NK-92 (cell line): ENCODE measurements around the gene MACIR.

Experiments
- DNase-seq: peaks from one replicate; lab custom pipeline; 2025; ENCODE audit not compliant: unreplicated experiment; lab: John Stamatoyannopoulos, UW

Gene MACIR

DNA sequence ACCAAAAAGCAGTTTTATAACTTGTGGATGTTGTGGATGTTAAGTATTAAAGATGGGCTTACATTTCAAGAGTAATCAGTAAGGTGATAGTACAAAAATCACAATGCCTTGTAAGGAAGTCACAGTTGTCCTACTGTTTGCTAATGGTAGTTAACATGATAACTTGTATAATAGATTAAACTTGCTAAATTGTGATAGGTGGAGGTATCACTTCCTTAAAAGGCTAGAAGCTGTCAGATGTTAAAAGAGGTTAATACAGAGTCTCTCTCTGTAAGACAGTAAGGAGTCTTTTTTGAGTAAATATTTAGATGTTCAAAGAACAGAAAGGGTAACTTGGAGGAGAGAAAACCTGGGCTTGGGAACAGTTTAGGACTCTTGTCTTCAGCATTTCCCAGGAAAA is 14.2 kb upstream of the MACIR start:
- no peak for DNase-seq

DNA sequence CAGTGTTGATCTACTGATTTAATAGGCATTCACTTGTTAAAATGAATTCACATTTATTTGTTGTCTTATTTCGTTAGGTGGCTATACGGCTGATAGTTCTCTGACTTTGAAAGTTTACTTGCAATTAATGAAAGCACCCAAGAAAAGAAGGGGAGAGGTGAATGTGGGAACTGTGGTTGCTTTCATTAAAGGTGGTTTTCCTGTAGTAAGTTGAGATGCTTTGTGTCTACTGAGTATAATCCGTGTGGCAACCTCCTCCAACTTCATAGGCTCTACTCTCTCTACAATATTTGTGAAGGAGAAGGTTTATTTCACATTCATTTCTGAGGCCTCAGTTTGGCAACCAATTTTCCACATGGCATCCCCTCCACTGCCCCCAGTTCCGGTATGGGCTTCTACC is 12.8 kb upstream of the MACIR start:
- no peak for DNase-seq

DNA sequence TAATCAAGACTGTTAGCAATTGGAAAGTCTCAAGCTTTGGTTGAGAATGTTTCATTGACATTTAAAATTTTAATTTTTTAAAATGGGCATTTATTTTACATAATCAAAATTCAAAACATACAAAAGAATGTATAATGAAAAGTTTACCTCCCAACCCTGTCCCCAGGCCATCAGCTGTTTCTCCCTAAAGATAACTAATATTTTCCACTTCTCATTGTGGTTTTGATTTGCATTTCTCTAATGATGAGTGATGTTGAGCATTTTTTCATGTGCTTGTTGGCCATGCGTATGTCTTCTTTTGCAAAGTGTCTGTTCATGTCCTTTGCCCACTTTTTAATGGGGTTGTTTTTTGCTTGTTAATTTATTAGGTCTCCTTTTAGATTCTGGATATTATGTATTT is 11.4 kb upstream of the MACIR start:
- DNase-seq, result no peak

DNA sequence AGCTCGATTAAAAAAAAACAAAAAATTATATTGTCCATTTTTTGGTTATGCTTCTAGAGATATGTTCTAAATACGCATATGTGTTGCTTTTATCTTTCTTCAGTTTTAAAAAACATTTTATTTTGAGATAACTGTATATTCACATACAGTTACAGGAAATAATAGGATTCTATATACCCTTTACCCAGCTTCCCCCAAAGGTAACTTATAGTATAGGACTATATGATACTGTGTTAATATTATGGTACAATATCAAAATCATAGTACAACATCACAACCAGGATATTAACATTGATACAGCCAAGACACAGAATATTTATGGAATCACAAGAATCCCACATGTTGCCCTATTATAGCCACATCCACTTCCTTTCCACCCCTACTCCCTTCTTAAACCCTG is 9.5 kb upstream of the MACIR start:
- no peak for DNase-seq

DNA sequence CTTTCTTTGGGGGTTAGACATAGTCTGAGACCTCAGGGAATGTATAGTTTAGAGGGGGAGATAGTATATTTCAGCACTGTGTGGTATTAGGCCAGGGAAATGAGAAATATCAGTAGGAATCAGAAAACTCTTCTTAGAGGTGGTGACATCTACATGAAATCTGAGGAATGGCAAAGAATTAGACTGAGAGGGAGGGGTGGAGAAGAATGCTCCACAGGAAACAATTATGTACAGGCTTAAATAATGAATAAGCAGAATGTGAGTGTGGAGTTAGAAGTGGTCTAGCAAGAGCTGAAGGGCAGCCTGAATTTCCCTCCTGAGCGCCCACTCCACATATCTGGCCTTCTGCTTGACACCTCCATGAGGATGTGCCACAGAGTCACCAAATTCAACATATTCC is 3.6 kb upstream of the MACIR start:
- no peak for DNase-seq

DNA sequence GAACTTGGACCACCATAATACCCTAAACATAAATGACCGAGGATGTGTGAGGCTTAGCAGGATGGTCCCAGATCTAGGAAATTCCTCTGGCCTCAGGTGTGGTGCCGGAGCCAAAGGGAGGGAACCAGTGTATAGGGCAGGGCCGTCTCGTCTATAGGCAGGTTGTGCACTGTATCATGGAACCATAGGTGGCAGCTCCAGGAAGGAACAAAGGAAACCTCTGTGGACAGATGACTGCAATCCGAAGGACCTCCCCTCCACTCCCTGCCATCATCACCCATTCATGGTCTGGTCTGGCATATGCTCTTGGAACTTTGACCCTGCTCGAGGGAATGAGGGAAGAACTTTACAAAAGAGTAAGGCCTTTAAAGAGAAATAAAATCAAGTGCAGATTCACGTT is 2.9 kb upstream of the MACIR start:
- no peak for DNase-seq

DNA sequence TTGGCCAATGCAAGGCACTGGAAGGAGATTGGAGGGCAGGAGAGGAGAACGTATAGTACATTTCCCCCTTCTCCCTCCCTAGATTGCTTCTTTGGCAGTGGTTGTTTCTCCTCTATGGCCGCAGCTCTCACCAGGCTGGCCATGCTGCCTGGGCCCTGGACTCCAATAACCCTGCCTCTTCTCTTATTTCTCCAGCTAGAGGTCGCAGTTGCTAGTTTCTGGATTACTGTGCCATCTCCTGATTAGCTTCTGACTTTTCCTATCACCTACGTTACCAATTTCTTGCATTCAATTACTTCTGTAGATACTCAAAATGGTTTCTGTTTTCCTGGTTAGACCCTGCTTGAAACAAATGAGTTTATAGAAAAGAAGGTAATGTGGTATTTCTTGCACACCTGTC is 2.4 kb upstream of the MACIR start:
- no peak for DNase-seq

DNA sequence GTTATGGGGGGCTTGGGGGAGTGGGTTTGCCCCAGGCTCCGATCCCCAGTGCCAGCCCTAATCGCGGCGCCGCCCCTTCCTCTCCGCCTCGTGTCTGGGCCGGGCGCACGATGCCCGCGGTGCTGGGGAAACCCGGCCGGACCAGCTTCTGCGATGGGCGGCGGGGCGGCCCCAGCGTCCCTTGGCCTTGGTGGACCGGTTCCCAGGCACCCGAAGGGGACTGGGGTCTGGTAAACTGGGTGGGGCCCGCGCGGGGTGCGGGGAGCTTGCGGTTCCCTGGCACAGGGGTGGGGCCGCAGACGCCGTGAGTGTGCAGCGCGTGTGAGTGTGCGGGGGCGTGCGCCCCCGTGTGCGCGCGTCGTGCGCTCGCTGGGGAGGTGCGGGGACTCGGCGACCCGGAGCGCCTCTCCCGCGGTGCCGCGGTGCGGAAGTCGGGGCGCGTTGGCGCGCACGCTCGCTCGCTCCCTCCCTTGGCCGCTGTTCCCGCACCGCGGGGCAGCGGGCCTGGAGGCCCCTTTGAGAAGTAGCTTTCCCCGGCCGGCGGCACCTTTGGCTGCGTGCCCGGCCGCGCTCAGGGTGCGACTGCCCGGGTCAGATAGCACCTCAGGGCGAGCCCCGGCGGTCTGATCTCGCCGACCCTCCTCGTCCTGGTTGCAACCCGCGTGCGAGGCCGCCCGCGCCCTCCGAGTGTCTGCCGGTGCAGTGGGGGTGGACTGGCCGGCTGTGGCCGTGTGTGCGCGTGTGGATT is 568 bp downstream of the MACIR start:
- no peak for DNase-seq

DNA sequence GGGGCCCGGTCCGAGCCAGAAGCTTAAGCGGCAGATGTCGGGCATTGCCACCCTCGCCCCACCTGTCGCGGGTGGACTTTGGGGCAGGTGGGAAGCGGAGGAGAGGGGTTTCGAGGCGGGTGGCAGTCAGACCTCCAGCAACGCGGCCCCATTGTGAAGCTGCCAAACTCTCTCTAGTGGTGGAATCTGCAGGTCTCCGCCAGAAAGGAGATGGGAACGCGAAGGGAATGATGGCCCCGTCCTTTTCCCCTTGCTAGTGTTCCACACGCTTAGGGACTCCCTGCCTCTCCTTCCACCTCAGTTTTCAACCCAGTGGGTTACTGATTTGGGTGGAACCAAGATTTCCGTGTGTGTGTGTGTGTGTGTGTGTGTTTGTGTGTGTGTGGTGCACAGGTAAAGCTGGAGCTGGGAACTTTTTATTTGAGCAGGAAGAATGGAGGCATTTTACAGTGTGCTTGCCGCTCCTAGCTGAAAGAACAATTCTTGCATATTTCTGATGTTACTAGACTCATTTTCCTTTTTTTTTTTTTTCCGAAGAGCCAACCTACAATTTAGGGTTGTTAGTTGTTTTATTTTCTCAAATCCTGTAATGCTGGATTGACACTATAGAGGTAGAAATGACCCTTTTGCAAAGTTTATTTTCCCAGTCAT is 1.3 kb downstream of the MACIR start:
- no peak for DNase-seq

DNA sequence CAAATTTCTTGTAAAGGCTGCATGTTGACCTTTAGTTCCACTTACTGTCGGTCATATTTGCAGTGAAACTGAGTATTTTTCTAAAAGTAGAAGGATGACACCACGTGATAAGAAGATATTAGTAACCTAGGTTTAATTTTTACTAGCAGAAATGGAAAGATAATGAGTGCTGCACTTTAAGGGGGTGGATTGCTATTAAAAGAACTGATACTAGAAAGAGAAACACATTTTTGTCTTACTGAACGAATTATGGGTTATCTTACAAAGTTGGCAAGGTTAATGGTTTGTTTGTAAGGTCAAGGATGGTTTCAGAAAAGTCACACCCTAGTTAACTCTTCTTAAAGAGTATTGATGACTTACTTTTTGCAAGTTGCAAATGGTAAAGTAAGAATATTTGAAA is 2.4 kb downstream of the MACIR start:
- DNase-seq, result no peak

DNA sequence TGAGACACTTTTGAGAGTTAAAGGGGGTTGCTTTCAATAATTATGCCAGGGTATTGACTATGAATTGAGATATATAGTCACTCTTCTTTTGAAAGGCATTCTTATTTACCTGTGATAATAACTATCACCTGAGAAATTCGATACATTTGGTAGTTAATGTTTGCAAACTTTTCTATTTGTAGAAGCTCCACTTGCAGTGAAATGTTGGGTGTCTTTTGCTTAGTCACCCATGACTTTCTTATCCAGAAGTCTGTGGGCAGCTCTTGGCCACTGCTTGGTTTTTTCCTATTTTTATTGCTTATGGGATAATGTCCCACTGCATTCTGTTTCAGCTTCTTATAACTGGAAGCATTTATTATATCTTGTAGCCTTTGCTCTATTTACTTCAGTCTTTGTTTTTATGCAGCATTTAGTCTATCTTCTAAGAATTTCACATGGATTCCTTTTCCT is 3.9 kb downstream of the MACIR start:
- no peak for DNase-seq

DNA sequence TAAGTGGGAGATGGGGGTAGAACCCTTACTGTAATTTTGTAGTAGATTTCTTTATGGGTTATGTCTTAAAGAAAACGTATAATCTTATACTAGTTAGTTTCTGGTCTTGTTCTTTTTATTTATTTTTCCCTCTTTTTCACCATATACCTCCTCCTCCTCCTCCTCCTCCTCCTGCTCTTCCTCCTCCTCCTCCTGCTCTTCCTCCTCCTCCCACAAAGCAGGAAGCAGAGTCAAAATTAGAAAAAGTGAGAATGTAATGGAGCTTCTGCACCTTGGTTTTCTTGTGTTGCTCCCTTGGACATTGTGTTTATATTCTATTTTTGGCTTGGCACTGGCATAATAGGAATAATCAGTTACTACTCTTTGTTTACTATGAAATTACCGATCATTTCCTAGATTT is 4.5 kb downstream of the MACIR start:
- DNase-seq, result no peak

DNA sequence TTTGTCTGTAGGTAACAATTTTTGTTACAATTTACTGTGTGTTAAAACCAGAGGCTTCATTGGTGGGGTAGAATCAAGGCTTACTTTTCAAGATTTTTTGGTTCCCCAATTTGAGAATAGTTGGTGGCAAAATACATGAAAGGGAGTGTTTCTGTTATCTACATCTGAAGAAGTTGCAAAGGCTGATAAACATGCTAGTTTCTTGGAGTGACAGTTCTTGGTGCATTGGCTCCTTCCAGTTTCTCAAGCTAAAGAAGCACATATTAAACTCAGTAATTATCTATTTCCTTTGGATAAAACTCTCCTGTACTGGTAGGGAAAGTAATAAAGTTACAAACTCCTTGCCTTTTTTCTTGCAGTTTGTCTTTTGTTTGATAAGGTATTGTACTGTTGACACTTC is 5.9 kb downstream of the MACIR start:
- no peak for DNase-seq

DNA sequence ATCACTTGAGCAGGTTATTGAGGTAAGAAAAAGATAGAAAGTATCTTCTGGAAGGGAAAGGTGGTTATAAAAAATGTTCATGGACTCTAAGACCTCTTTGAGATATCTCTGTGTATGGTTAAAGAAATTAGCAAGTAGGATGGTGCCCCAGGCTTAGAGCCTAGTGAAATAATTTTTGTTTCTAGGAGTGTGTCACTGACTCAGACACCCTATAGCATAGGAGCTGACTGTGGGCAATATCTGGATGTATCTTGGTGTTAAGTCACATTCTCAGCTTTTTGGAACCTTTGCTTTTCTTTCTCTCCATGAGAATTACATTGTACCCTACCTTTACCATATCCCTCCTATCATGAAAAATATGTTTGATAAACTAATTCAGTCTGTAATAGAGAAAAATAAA is 12.0 kb downstream of the MACIR start:
- DNase-seq, result no peak

DNA sequence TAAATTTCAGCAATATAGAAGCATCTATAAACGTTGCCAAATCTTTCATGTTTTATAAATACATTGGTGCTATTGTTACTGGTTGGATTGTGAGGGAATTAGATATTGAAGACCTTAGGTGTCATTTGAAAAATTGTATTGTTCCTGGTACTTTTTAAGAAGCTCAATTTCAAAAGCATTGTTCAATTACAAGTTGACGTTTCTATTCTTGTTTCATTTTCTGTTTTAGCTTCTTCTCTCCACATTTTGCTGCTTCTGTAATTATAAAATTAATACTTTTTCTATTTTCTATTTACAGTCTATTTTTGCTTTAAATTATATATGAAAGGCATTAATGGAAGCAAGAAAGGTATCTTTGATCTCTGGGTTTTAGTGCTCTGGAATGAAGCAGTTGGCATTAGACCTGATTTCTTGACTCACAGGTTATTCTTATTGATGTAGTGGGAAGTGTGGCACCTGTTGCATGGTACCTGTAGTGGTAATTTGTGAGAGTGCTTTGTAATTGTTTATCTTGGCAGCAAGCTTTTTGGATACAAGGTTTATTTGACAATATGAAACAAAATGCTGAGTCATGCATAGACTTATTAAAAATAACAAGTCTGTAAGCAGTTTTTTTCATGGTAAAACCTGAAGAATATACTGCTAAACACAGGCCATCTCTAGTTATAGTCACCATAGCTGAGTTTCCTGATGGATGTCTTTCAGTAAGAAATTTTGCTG is 13.2 kb downstream of the MACIR start:
- no peak for DNase-seq

DNA sequence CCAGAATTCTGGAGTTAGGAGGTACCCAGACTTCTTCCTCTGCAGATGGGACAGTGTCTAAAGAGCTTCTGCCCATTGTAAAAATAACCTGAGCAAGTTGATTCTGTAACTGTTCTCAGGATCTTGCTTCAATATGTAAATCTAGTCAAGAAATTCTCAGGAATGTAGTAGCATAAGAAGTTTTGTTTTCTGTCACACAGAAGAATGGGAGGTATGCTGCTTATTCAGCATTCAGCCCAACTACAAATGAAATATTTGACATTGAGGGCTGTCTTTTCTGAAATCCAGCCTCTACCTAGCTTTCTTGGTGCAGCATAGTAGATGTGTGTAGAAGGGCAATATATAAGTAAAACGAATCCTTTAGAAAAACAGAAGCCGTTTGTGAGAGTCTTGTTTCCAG is 13.8 kb downstream of the MACIR start:
- DNase-seq, result no peak

DNA sequence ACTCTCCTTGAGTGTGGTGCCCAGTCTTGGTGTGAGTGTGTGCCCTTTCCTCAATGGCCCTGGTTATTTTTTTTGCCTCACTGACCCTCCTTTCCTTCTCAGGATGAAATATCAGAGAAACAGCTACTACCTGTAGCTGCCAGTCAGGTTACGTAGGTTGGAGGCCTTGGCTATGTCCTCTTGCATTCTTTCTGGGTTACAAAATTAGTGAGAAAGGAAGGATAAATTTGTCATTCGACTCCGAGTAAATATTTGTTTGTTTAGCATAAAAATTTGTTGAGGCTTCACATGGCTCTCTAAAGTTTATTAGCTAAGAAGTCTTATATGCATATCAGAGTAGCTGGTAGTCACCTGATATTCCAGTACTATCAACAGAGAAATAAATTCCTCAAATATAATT is 15.4 kb downstream of the MACIR start:
- no peak for DNase-seq

DNA sequence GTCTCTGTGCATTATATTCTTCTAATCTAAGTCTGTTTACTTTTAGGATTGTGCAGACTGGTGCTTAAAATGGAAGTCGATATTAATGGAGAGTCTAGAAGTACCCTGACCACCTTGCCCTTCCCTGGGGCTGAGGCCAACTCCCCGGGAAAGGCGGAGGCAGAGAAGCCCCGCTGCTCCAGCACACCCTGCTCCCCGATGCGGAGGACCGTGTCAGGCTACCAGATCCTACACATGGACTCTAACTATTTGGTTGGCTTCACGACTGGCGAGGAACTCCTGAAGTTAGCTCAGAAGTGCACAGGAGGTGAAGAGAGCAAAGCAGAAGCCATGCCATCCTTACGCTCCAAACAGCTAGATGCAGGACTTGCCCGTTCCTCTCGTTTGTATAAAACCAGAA is 17.3 kb downstream of the MACIR start:
- DNase-seq, result no peak

DNA sequence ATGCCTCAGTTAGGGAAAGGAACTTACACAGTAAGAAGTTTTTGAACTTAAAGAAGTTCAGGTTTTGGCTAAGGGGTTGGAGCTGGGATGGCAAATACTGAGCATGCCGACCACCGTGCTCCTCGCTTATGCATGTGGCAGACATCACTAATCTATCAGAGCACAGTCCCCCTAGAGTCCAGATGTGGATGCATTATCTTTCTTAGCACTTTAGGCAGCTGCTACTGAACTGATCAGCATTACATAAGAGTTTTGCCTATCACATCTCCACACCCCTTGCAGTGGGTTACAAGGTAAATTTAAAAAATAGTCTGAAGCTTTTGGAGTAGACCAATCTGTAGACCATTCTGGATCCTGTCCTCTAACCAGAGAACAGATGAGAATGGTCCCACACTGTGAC is 22.4 kb downstream of the MACIR start:
- DNase-seq, result no peak

DNA sequence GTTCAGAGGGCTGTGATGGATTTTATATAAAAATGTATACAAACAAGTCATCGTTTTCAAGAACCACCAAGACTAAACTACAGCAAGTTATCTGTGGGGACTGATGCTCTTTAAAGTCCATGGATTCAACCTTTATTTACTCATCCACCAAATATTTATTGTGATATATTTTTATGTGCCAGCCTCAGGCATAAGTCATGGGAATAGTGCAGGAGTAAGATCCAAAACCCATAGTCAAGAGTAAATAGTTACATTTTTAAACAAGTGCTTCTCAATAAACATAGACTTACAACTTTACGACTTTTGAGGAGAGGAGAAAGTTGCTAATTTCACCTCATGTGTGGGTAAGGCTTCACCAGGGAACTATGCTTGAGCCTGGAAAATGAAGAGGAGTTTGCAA is 24.6 kb downstream of the MACIR start:
- DNase-seq, result no peak

DNA sequence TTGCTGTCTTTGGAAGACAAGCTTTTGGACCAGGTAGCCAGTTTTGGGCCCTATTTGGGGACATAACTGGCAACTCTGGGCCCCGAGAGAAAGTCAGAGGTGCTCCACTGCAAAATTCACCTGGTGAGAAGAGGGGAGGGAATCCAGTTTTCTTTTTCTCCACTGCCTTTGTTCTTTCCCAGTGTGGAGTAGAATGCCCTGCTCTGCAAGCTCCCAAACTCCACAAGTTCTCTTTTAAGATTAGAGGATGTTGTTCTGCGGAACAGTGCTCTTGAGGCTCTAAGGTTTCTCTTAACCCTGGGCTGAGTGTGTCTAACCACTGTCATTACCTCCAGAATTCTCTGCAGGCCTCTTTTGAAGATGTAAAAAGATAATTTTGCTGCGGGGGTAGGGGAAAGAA is 25.3 kb downstream of the MACIR start:
- no peak for DNase-seq

DNA sequence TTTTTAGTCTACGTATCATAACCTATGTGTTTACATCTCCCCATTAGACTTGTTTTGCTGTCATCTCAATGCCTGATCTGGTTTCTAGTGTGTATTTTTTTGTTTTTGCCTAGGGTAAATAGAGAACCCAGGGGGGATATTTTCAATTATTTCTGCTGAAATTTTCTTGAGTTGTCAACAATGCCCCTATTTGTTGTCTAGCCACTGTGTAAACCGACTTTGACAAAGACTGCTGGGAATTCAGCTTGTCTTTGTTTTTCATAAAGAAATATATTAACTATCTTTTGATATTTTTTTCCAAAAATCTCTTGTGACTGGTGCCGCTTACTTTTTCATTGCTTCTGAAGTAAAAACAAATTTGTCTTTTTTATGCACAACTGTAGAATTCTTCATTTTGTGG is 28.1 kb downstream of the MACIR start:
- DNase-seq, result no peak
